WTC11 (cell line): Measurements from ENCODE around the gene NCKAP5.
"Not testable (repeated sequence)": the region's sequence is repeated elsewhere in the genome, so short reads cannot be mapped to it uniquely, and the experiment has no call there.

ENCODE experiments used
- ESRRA ChIP-seq: sonication (generic); formaldehyde crosslinking; IDR thresholded peaks from 2 replicates; pipeline ENCODE4 v1.8.1; 2022; ENCODE audit warnings: mild to moderate bottlenecking, missing genetic modification reagents, borderline replicate concordance
- FOXP1 ChIP-seq: sonication (generic); formaldehyde crosslinking; IDR thresholded peaks from 2 replicates; pipeline ENCODE4 v1.8.0; 2022; ENCODE audit warnings: missing genetic modification reagents, mild to moderate bottlenecking, moderate library complexity, borderline replicate concordance
- GABPB1 ChIP-seq: sonication (generic); formaldehyde crosslinking; IDR thresholded peaks from 2 replicates; pipeline ENCODE4 v1.8.1; 2023; ENCODE audit warnings: mild to moderate bottlenecking, missing genetic modification reagents
- JAZF1 ChIP-seq: fragments of 250-450 bp; sonication (Bioruptor Pico); IDR thresholded peaks from 2 replicates; pipeline ENCODE4 v1.9.0; 2021; ENCODE audit warnings: moderate library complexity, mild to moderate bottlenecking, inconsistent platforms
- KAT7 ChIP-seq: sonication (generic); formaldehyde crosslinking; IDR thresholded peaks from 2 replicates; pipeline ENCODE4 v1.8.1; 2023; ENCODE audit warnings: missing genetic modification reagents, mild to moderate bottlenecking, borderline replicate concordance
- ZNF263 ChIP-seq: sonication (generic); formaldehyde crosslinking; IDR thresholded peaks from 2 replicates; pipeline ENCODE4 v1.8.1; 2022; ENCODE audit warnings: low read depth, mild to moderate bottlenecking, moderate library complexity, missing genetic modification reagents
- ZNF671 ChIP-seq: fragments of 250-450 bp; sonication (Bioruptor Pico); IDR thresholded peaks from 2 replicates; pipeline ENCODE4 v1.8.0; 2021; ENCODE audit warnings: mild to moderate bottlenecking
- TF ChIP-seq, protein P1 (sequence below): fragments of 200-600 bp; IDR thresholded peaks from 2 replicates; pipeline ENCODE4 v1.8.0; 2022; ENCODE audit warnings: antibody characterized with exemption
- TF ChIP-seq, protein P2 (sequence below): sonication (generic); formaldehyde crosslinking; IDR thresholded peaks from 2 replicates; pipeline ENCODE4 v1.8.1; 2023; ENCODE audit warnings: mild to moderate bottlenecking, missing genetic modification reagents
- TF ChIP-seq, protein P3 (sequence below): sonication (generic); formaldehyde crosslinking; IDR thresholded peaks from 2 replicates; pipeline ENCODE4 v1.8.1; 2022; ENCODE audit warnings: low read depth, mild to moderate bottlenecking, moderate library complexity, missing genetic modification reagents, borderline replicate concordance
- TF ChIP-seq, protein P4 (sequence below): sonication (generic); formaldehyde crosslinking; IDR thresholded peaks from 2 replicates; pipeline ENCODE4 v1.8.0; 2022; ENCODE audit warnings: mild to moderate bottlenecking, missing genetic modification reagents
- TF ChIP-seq, protein P5 (sequence below): sonication (generic); formaldehyde crosslinking; IDR thresholded peaks from 2 replicates; pipeline ENCODE4 v1.8.1; 2022; ENCODE audit warnings: mild to moderate bottlenecking, missing genetic modification reagents, moderate library complexity, borderline replicate concordance
- TF ChIP-seq, protein P6 (sequence below): sonication (generic); formaldehyde crosslinking; IDR thresholded peaks from 2 replicates; pipeline ENCODE4 v1.8.1; 2023; ENCODE audit warnings: mild to moderate bottlenecking, moderate library complexity, missing genetic modification reagents
- TF ChIP-seq, protein P7 (sequence below): sonication (generic); formaldehyde crosslinking; IDR thresholded peaks from 2 replicates; pipeline ENCODE4 v1.8.1; 2022; ENCODE audit warnings: low read depth, missing genetic modification reagents, borderline replicate concordance

DNA sequence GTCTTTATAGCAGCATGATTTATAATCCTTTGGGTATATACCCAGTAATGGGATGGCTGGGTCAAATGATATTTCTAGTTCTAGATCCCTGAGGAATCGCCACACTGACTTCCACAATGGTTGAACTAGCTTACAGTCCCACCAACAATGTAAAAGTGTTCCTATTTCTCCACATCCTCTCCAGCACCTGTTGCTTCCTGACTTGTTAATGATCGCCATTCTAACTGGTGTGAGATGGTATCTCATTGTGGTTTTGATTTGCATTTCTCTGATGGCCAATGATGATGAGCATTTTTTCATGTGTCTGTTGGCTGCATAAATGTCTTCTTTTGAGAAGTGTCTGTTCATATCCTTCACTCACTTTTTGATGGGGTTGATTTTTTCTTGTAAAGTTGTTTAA lies 868.5 kb downstream of the NCKAP5 start:
- TF ChIP-seq, protein P1, sequence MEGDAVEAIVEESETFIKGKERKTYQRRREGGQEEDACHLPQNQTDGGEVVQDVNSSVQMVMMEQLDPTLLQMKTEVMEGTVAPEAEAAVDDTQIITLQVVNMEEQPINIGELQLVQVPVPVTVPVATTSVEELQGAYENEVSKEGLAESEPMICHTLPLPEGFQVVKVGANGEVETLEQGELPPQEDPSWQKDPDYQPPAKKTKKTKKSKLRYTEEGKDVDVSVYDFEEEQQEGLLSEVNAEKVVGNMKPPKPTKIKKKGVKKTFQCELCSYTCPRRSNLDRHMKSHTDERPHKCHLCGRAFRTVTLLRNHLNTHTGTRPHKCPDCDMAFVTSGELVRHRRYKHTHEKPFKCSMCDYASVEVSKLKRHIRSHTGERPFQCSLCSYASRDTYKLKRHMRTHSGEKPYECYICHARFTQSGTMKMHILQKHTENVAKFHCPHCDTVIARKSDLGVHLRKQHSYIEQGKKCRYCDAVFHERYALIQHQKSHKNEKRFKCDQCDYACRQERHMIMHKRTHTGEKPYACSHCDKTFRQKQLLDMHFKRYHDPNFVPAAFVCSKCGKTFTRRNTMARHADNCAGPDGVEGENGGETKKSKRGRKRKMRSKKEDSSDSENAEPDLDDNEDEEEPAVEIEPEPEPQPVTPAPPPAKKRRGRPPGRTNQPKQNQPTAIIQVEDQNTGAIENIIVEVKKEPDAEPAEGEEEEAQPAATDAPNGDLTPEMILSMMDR: not testable (repeated sequence)
- not testable (repeated sequence) for TF ChIP-seq KAT7 (CRISPR knock-in tag); ZNF263 (CRISPR knock-in tag); GABPB1; ZNF671 (CRISPR knock-in tag); ESRRA (CRISPR knock-in tag); FOXP1 (CRISPR knock-in tag); JAZF1 (CRISPR knock-in tag)
- TF ChIP-seq, protein P2, sequence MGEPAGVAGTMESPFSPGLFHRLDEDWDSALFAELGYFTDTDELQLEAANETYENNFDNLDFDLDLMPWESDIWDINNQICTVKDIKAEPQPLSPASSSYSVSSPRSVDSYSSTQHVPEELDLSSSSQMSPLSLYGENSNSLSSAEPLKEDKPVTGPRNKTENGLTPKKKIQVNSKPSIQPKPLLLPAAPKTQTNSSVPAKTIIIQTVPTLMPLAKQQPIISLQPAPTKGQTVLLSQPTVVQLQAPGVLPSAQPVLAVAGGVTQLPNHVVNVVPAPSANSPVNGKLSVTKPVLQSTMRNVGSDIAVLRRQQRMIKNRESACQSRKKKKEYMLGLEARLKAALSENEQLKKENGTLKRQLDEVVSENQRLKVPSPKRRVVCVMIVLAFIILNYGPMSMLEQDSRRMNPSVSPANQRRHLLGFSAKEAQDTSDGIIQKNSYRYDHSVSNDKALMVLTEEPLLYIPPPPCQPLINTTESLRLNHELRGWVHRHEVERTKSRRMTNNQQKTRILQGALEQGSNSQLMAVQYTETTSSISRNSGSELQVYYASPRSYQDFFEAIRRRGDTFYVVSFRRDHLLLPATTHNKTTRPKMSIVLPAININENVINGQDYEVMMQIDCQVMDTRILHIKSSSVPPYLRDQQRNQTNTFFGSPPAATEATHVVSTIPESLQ (CRISPR knock-in tag): not testable (repeated sequence)
- TF ChIP-seq, protein P3, sequence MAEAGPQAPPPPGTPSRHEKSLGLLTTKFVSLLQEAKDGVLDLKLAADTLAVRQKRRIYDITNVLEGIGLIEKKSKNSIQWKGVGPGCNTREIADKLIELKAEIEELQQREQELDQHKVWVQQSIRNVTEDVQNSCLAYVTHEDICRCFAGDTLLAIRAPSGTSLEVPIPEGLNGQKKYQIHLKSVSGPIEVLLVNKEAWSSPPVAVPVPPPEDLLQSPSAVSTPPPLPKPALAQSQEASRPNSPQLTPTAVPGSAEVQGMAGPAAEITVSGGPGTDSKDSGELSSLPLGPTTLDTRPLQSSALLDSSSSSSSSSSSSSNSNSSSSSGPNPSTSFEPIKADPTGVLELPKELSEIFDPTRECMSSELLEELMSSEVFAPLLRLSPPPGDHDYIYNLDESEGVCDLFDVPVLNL (CRISPR knock-in tag): not testable (repeated sequence)
- TF ChIP-seq, protein P4, sequence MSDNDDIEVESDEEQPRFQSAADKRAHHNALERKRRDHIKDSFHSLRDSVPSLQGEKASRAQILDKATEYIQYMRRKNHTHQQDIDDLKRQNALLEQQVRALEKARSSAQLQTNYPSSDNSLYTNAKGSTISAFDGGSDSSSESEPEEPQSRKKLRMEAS (CRISPR knock-in tag): not testable (repeated sequence)
- TF ChIP-seq, protein P5, sequence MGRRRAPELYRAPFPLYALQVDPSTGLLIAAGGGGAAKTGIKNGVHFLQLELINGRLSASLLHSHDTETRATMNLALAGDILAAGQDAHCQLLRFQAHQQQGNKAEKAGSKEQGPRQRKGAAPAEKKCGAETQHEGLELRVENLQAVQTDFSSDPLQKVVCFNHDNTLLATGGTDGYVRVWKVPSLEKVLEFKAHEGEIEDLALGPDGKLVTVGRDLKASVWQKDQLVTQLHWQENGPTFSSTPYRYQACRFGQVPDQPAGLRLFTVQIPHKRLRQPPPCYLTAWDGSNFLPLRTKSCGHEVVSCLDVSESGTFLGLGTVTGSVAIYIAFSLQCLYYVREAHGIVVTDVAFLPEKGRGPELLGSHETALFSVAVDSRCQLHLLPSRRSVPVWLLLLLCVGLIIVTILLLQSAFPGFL (CRISPR knock-in tag): not testable (repeated sequence)
- TF ChIP-seq, protein P6, sequence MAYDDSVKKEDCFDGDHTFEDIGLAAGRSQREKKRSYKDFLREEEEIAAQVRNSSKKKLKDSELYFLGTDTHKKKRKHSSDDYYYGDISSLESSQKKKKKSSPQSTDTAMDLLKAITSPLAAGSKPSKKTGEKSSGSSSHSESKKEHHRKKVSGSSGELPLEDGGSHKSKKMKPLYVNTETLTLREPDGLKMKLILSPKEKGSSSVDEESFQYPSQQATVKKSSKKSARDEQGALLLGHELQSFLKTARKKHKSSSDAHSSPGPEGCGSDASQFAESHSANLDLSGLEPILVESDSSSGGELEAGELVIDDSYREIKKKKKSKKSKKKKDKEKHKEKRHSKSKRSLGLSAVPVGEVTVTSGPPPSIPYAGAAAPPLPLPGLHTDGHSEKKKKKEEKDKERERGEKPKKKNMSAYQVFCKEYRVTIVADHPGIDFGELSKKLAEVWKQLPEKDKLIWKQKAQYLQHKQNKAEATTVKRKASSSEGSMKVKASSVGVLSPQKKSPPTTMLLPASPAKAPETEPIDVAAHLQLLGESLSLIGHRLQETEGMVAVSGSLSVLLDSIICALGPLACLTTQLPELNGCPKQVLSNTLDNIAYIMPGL: not testable (repeated sequence)
- TF ChIP-seq, protein P7, sequence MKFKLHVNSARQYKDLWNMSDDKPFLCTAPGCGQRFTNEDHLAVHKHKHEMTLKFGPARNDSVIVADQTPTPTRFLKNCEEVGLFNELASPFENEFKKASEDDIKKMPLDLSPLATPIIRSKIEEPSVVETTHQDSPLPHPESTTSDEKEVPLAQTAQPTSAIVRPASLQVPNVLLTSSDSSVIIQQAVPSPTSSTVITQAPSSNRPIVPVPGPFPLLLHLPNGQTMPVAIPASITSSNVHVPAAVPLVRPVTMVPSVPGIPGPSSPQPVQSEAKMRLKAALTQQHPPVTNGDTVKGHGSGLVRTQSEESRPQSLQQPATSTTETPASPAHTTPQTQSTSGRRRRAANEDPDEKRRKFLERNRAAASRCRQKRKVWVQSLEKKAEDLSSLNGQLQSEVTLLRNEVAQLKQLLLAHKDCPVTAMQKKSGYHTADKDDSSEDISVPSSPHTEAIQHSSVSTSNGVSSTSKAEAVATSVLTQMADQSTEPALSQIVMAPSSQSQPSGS: not testable (repeated sequence)
